Endothelial cell of umbilical vein (primary cell): Measurements from ENCODE around the gene ADAMTS12.

Source experiments
- CTCF ChIP-seq, 2 donors: IDR thresholded peaks; 1 replicate in 1 of 2; 2 replicates in 1 of 2; pipeline ENCODE4 v1.5.1; 2011; ENCODE audit warnings: low read length in 2 of 2, mild to moderate bottlenecking in 2 of 2, moderate library complexity in 2 of 2, control low read depth in 1 of 2, inconsistent platforms in 1 of 2, low read depth in 1 of 2; ENCODE audit not compliant: insufficient read depth in 1 of 2; ENCODE audit errors: extremely low read depth in 1 of 2
- EZH2 ChIP-seq: IDR thresholded peaks from 2 replicates; pipeline ENCODE4 v1.6.1; 2012; ENCODE audit warnings: borderline replicate concordance, low read depth, mild to moderate bottlenecking, moderate library complexity, low read length, inconsistent platforms; ENCODE audit not compliant: severe bottlenecking
- MYC ChIP-seq: IDR thresholded peaks from one replicate; pipeline ENCODE4 v1.6.1; 2011; ENCODE audit warnings: mild to moderate bottlenecking, low read depth, low read length

- TF ChIP-seq EZH2 (no peak), CTCF (IDR thresholded peaks at IDR 0.05; ENCODE audit: extremely low read depth in 1 of 2, insufficient read depth in 1 of 2, low read depth in 1 of 2, low read length in 2 of 2) (no peak), MYC (no peak)
Observed at GRCh38 chr5:33880319-33880718, 11.5 kb downstream of the ADAMTS12 start.
